Ascending aorta (tissue), 2 donors: ENCODE results near the gene WDR74. TPM values are rescaled to one million over a fixed set of nuclear protein-coding genes. Genes with fewer than 3 reads are reported as not detected.
A peak's percentile ranks its signal among the peaks of the same experiment; 100 is the strongest.

Experiments used
- DNase-seq, 2 donors: peaks; one replicate each; pipeline ENCODE4 v3.0.0-alpha.2; 2019; ENCODE audit warnings: low spot score in 2 of 2
- H3K27ac ChIP-seq, 2 donors: fragments of 200-600 bp; sonication (generic); one replicate each; pipeline ENCODE4 v1.5.1; 2016 to 2017; ENCODE audit warnings: mild to moderate bottlenecking in 1 of 2
- H3K27me3 ChIP-seq: fragments of 200-600 bp; sonication (generic); one replicate; pipeline ENCODE4 v1.5.1; 2017
- H3K36me3 ChIP-seq, 2 donors: fragments of 200-600 bp; sonication (generic); one replicate each; pipeline ENCODE4 v1.5.1; 2016
- H3K4me1 ChIP-seq, 2 donors: fragments of 200-600 bp; sonication (generic); one replicate each; pipeline ENCODE4 v1.5.1; 2016 to 2017; ENCODE audit warnings: mild to moderate bottlenecking in 1 of 2
- H3K4me3 ChIP-seq, 2 donors: fragments of 200-600 bp; sonication (generic); one replicate each; pipeline ENCODE4 v1.5.1; 2016 to 2017; ENCODE audit warnings: mild to moderate bottlenecking in 1 of 2
- H3K9me3 ChIP-seq, 2 donors: fragments of 200-600 bp; sonication (generic); one replicate each; pipeline ENCODE4 v1.5.1; 2016
- CTCF ChIP-seq, 3 experiments: fragments of 200-600 bp in 2 of 3; fragments of 450-650 bp in 1 of 3; sonication (generic) in 2 of 3; IDR thresholded peaks; one replicate each; pipeline ENCODE4 v1.5.1; 2016 to 2019; ENCODE audit warnings: antibody characterized with exemption in 3 of 3, mild to moderate bottlenecking in 1 of 3, moderate library complexity in 1 of 3
- intact Hi-C: fragments of 100-400 bp; cut with DNase I; formaldehyde crosslinking; loops from one replicate; pipeline ENCODE4 v1.15.1; 2023
- total RNA-seq: library from RNA; depleted of rRNA; stranded (reverse); fragments of >200 nt; gene quantifications from one replicate; pipeline ENCODE4 v1.1.0, GENCODE V29; 2016

WDR74 gene
- total RNA-seq, 1 donor from 2014 or later, result 28.7 TPM

GRCh38 chr11:62788991-62789390 lies 50.4 kb downstream of the WDR74 start:
- peaks cover 8 to 29% of the 10 kb centered on the region in 2 donors for H3K4me1 ChIP-seq
- peaks cover 16 to 27% of the 10 kb centered on the region in 2 donors for H3K36me3 ChIP-seq
- intact Hi-C loops, result no loop called here
- TF ChIP-seq CTCF (IDR thresholded peaks at IDR 0.05), result no peak
- no peaks in the 10 kb centered on the region for H3K9me3 ChIP-seq
- no peaks in the 10 kb centered on the region for H3K27me3 ChIP-seq
- H3K4me3 ChIP-seq, result peak overlapping the region in 1 of 2 donors; percentile 94
- H3K27ac ChIP-seq, result no peak overlapping the region
- no peak for DNase-seq

GRCh38 chr11:62787005-62787759 lies 52.2 kb downstream of the WDR74 start, which contains the start of gene TMEM179B:
Gene TMEM179B (plus strand): TSS chr11:62787402. CDS start chr11:62787432, 30 bp downstream.
- TF ChIP-seq CTCF (IDR thresholded peaks at IDR 0.05), result peak; percentile 59 to 75 (median 62)
- Histone ChIP-seq H3K4me1 (peaks cover 4 to 25% of the 10 kb centered on the region in 2 donors), H3K9me3 (no peaks in the 10 kb centered on the region), H3K4me3 (peak within 1 kb of the TSS; percentile 78 to 94), H3K27me3 (no peaks in the 10 kb centered on the region), H3K27ac (peak within 1 kb of the TSS; percentile 86 to 97), H3K36me3 (peaks cover 5 to 21% of the 10 kb centered on the region in 2 donors)
- intact Hi-C loops, result loop anchor here (1.0 kb wide), 2 partner anchors 18 to 59 kb away; partner anchors contain the start of genes NXF1 and TTC9C
- peak; percentile 96 to 100 for DNase-seq

GRCh38 chr11:62786318-62787004 lies 52.9 kb downstream of the WDR74 start:
- intact Hi-C loops, result loop anchor here (1.0 kb wide), 5 partner anchors 15 to 76 kb away; partner anchors contain the start of genes NXF1, STX5, TAF6L and TEX54
- TF ChIP-seq CTCF (IDR thresholded peaks at IDR 0.05), result peak; percentile 94 to 99 (median 97)
- Histone ChIP-seq H3K27me3 (no peaks in the 10 kb centered on the region), H3K4me1 (peaks cover 4 to 24% of the 10 kb centered on the region in 2 donors), H3K36me3 (peaks cover 5 to 23% of the 10 kb centered on the region in 2 donors), H3K9me3 (no peaks in the 10 kb centered on the region), H3K4me3 (peak overlapping the region; percentile 78 to 94), H3K27ac (peak overlapping the region; percentile 86 to 97)
- DNase-seq, result peak; percentile 51 to 95

Other genes starting within 250 kb of the WDR74 start
- gene TUT1, start 248.1 kb downstream of the WDR74 start, total RNA-seq, result 18.4 TPM
- 79.2 TPM for gene MTA2, start 237.7 kb downstream of the WDR74 start, total RNA-seq
- gene EML3, start 226.8 kb downstream of the WDR74 start, total RNA-seq, result 207 TPM
- gene ROM1, start 226.3 kb downstream of the WDR74 start, total RNA-seq, result not detected
- gene B3GAT3, start 217.6 kb downstream of the WDR74 start, total RNA-seq, result 61.3 TPM
- gene GANAB, start 193.0 kb downstream of the WDR74 start, total RNA-seq, result 326 TPM
- gene INTS5, start 186.3 kb downstream of the WDR74 start, total RNA-seq, result 8.1 TPM
- 49.8 TPM for gene C11orf98, start 174.4 kb downstream of the WDR74 start, total RNA-seq
- gene CSKMT, start 174.3 kb downstream of the WDR74 start, total RNA-seq, result not detected
- gene UQCC3, start 167.9 kb downstream of the WDR74 start, total RNA-seq, result 3.9 TPM
- not detected for gene LBHD1, start 167.3 kb downstream of the WDR74 start, total RNA-seq
- 60.2 TPM for gene UBXN1, start 160.5 kb downstream of the WDR74 start, total RNA-seq
- gene LRRN4CL, start 150.1 kb downstream of the WDR74 start, total RNA-seq, result 12.1 TPM
- 55.9 TPM for gene BSCL2, start 132.2 kb downstream of the WDR74 start, total RNA-seq
- not detected for gene GNG3, start 131.9 kb downstream of the WDR74 start, total RNA-seq
- gene HNRNPUL2, start 112.1 kb downstream of the WDR74 start, total RNA-seq, result 14.6 TPM
- gene TTC9C, start 111.1 kb downstream of the WDR74 start, total RNA-seq, result 1.4 TPM
- 2.9 TPM for gene ZBTB3, start 85.4 kb downstream of the WDR74 start, total RNA-seq
- 110 TPM for gene POLR2G, start 78.0 kb downstream of the WDR74 start, total RNA-seq
- 51.7 TPM for gene TAF6L, start 68.2 kb downstream of the WDR74 start, total RNA-seq
- gene TMEM179B, start 52.2 kb downstream of the WDR74 start, total RNA-seq, result 102 TPM
- gene TMEM223, start 47.6 kb downstream of the WDR74 start, total RNA-seq, result 92.5 TPM
- gene NXF1, start 34.1 kb downstream of the WDR74 start, total RNA-seq, result 41.8 TPM
- 40.3 TPM for gene STX5, start 7.5 kb downstream of the WDR74 start, total RNA-seq
- gene TEX54, start 6.7 kb downstream of the WDR74 start, total RNA-seq, result not detected
- gene SLC3A2, start 41.3 kb upstream of the WDR74 start, total RNA-seq, result 143 TPM
- not detected for gene CHRM1, start 81.8 kb upstream of the WDR74 start, total RNA-seq
- gene SLC22A6, start 145.4 kb upstream of the WDR74 start, total RNA-seq, result not detected
- not detected for gene SLC22A8, start 176.3 kb upstream of the WDR74 start, total RNA-seq